GM21447 (cell line): ENCODE results near the gene CTSH.
"Not testable (repeated sequence)": the region's sequence is repeated elsewhere in the genome, so short reads cannot be mapped to it uniquely, and the experiment has no call there.

Experiments
- ATAC-seq: cut with Tn5 transposase; IDR thresholded peaks from one replicate; pipeline ENCODE4 v1.9.1; 2021; ENCODE audit not compliant: unreplicated experiment

The CTSH gene

GRCh38 chr15:78923480-78924360 lies 21.1 kb downstream of the CTSH start:
- ATAC-seq = no peak

GRCh38 chr15:78923015-78923414 lies 21.8 kb downstream of the CTSH start:
- no peak for ATAC-seq

DNA sequence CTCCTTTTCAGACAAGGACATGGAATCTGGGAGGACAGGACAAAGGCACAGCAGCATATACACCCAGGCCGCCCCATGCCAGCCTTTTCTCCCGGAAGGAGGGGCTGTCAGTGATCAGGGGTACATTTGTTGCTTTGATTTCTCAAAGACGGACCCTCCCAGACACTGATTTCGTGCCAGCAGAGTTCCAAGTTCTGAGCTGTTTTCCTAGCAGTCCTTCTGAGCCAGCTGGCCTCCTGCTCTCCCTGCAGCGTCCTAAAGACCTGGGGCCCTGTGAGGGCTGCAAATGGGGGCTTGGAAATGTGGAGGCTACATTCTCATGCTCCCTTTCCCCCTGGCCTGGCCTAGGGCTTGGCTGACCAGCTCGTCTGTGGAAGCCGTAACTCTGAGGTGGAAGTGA lies 22.3 kb downstream of the CTSH start:
- ATAC-seq = no peak

DNA sequence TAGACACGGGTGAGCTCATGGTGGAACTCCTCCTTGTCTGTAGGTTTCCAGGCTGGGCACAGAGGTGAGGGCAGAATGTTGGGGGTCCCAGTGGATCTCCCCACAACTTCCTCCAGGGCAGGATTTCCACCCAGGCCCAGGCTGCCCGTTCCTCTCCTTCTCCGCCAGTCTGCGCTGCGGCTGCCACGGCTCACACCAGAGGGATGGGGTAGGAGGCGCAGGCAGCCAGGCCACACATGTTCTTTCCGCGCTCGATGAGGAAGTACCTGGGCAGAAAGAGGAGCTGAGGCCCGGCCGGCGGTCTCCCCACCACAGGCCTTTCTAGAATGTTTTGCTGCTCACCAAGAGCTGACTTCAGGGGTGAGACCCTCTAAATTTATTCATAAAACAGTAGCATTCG lies 22.9 kb downstream of the CTSH start:
- no peak for ATAC-seq

- no peak for ATAC-seq
Measured at GRCh38 chr15:78921517-78921916, 23.3 kb downstream of the CTSH start.

GRCh38 chr15:78917888-78918287 lies 27.0 kb downstream of the CTSH start:
- no peak for ATAC-seq

- no peak for ATAC-seq
Measured at GRCh38 chr15:78916088-78916487, 28.8 kb downstream of the CTSH start.

- ATAC-seq = no peak
Measured at GRCh38 chr15:78915341-78916087, 29.3 kb downstream of the CTSH start.

GRCh38 chr15:78914027-78914764 lies 30.6 kb downstream of the CTSH start:
- no peak for ATAC-seq

DNA sequence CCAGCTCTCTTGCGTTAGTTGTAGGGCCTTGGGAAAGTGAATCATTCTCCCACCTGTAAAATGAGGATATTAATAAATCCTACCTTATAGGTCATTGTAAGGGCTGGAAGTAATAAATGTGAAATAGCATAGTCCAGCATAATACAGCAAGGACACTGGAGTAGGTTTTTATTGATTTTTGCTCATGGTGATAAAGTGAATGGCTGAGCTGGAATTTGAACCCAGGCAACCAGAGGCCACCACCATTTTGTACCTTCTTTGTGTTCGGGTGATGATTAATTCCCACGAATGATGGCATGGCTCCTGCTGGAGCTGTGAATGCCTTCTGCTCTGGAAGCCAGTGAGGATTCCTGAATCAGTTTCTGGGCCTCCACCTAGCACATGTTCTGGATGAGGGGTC lies 31.8 kb downstream of the CTSH start:
- ATAC-seq = no peak

DNA sequence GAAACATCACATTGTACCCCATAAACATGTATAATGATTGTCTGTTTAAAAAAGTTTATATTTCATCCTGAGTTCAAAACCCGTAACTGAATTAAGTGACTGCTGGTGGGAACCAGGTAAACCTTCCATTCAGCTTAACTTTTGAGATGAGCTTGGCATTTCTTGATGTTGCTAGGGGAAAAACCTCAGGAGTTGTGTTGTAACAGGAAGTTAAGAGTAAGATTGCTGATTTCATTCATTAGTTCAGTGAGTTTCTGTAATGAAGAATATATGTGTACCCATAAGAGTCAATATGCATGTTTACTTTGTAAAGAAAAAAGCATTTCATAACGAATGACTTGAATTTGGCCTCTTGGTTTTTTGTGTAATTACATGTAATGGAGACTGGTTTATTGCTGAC lies 32.5 kb downstream of the CTSH start:
- no peak for ATAC-seq

DNA sequence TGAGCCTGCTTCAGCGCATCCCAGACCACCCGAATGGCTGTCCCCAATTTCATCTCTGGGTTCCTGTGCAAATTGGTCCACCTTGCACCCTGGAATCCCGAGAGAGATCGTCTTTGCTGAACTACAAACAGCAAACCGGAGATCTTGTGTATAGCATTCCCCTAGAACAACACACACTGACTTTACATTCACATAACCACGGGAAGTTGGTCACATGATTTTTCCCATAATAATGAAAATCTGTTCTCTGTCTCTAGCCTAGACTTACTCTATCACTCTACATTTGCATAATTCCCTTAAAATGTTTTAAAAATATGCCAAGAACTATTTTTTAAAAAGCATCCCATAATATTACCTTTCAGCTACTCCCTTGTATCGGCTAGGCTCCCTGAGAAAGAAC lies 34.6 kb downstream of the CTSH start:
- ATAC-seq = no peak

DNA sequence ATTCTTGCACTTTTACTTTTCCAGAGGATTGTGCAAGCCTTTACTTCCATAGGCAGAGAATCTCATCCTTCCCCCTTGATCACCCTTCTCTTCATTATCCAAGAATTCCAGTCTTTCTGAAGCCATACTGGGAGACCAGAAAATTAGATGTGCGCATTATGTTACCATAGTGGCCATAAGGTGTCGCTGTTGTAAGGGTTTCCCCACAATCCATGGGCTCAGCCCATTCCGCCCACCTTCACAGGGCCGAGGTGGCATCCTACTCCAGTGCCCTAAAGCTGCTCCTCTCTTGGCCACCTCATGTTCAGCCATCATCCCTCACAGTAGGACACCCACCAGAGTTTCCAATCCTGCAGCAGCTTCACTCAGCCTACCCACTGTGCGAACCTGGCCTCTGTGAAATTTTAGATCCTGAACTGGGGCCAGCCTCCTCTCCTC lies 35.0 kb downstream of the CTSH start:
- no peak for ATAC-seq

- no peak for ATAC-seq
Measured at GRCh38 chr15:78909160-78909695, 35.6 kb downstream of the CTSH start.

GRCh38 chr15:78907577-78907976 lies 37.3 kb downstream of the CTSH start:
- no peak for ATAC-seq

DNA sequence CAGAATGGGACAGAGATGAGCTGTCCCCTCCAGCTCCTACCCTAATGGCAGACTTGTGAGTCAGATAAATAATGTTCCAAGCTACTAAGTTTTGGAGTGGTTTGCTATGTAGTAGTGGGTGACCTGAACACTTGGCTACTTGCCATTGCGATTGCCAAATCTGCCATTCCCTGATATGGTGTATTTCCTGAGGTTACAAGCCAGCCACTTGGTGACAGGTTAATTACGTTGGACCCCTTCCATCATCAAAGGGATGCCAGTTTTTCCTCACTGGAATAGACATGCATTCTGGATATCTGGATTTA lies 38.6 kb downstream of the CTSH start:
- ATAC-seq = no peak

GRCh38 chr15:78904599-78905358 lies 40.1 kb downstream of the CTSH start:
- ATAC-seq = no peak

DNA sequence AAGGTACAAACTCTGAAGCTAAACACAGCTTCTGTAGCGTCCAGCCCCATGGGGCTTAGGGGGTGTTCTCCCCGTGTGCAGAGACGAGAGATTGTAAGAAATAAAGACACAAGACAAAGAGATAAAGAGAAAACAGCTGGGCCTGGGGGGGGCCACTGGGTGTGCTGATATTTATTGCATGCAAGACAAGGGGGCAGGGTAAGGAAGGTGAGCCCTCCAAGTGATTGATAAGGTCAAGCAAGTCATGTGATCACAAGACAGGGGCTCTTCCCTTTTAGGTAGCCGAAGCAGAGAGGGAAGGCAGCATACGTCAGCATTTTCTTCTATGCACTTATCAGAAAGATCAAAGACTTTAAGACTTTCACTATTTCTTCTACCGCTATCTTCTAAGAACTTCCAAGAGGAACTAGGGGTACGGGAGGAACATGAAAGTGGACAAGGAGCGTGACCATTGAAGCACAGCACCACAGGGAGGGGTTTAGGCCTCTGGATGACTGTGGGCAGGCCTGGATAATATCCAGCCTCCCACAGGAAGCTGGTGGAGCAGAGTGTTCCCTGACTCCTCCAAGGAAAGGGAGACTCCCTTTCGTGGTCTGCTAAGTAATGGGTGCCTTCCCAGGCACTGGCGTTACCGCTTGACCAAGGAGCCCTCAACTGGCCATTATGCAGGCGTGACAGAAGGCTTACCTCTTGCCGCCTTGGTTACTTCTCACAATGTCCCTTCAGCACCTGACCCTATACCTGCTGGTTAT lies 42.4 kb downstream of the CTSH start:
- ATAC-seq = not testable (repeated sequence)

GRCh38 chr15:78900819-78901533 lies 43.9 kb downstream of the CTSH start:
- ATAC-seq = not testable (repeated sequence)
